HEK293 (cell line): ENCODE data around the gene RNF222.

Source experiments
- IKZF3 ChIP-seq: fragments of 450-650 bp; IDR thresholded peaks from 2 replicates; pipeline ENCODE4 v1.5.0; 2018; ENCODE audit warnings: missing biosample characterization, mild to moderate bottlenecking, missing genetic modification characterization, moderate library complexity
- KLF10 ChIP-seq: fragments of 450-650 bp; IDR thresholded peaks from 2 replicates; pipeline ENCODE4 v1.5.1; 2018; ENCODE audit warnings: missing biosample characterization, mild to moderate bottlenecking, missing genetic modification characterization
- PRDM1 ChIP-seq: fragments of 450-650 bp; formaldehyde crosslinking; IDR thresholded peaks from 2 replicates; pipeline ENCODE4; 2016; ENCODE audit warnings: missing biosample characterization, missing genetic modification characterization
- PRDM2 ChIP-seq: fragments of 450-650 bp; formaldehyde crosslinking; IDR thresholded peaks from 2 replicates; pipeline ENCODE4 v1.5.1; 2016; ENCODE audit warnings: missing biosample characterization, missing genetic modification characterization, borderline replicate concordance
- SCRT2 ChIP-seq: fragments of 450-650 bp; formaldehyde crosslinking; IDR thresholded peaks from 2 replicates; pipeline ENCODE4 v1.5.1; 2016; ENCODE audit warnings: missing biosample characterization, missing genetic modification characterization
- SP7 ChIP-seq: fragments of 450-650 bp; formaldehyde crosslinking; IDR thresholded peaks from 2 replicates; pipeline ENCODE4 v1.5.1; 2016; ENCODE audit warnings: missing biosample characterization, missing genetic modification characterization
- YY2 ChIP-seq: fragments of 450-650 bp; formaldehyde crosslinking; IDR thresholded peaks from 2 replicates; pipeline ENCODE4 v1.5.1; 2016; ENCODE audit warnings: missing biosample characterization, missing genetic modification characterization
- ZFHX2 ChIP-seq: fragments of 450-650 bp; formaldehyde crosslinking; conservative IDR thresholded peaks from 2 replicates; pipeline ENCODE4 v1.5.1; 2016; ENCODE audit warnings: missing biosample characterization, missing genetic modification characterization
- ZFP41 ChIP-seq: fragments of 450-650 bp; formaldehyde crosslinking; IDR thresholded peaks from 2 replicates; pipeline ENCODE4 v1.5.1; 2016; ENCODE audit warnings: missing biosample characterization, missing genetic modification characterization, borderline replicate concordance
- ZNF132 ChIP-seq: fragments of 450-650 bp; formaldehyde crosslinking; IDR thresholded peaks from 2 replicates; pipeline ENCODE4 v1.5.1; 2017; ENCODE audit warnings: missing biosample characterization, missing genetic modification characterization, borderline replicate concordance
- ZNF155 ChIP-seq: fragments of 450-650 bp; formaldehyde crosslinking; IDR thresholded peaks from 2 replicates; pipeline ENCODE4 v1.5.1; 2016; ENCODE audit warnings: missing biosample characterization, missing genetic modification characterization
- ZNF175 ChIP-seq: fragments of 450-650 bp; formaldehyde crosslinking; IDR thresholded peaks from 2 replicates; pipeline ENCODE4 v1.5.1; 2016; ENCODE audit warnings: missing biosample characterization, missing genetic modification characterization
- ZNF19 ChIP-seq: fragments of 450-650 bp; formaldehyde crosslinking; IDR thresholded peaks from 2 replicates; pipeline ENCODE4; 2016; ENCODE audit warnings: missing biosample characterization, missing genetic modification characterization, low read depth
- ZNF280D ChIP-seq: fragments of 450-650 bp; formaldehyde crosslinking; IDR thresholded peaks from 2 replicates; pipeline ENCODE4 v1.5.1; 2016; ENCODE audit warnings: missing biosample characterization, missing genetic modification characterization
- ZNF302 ChIP-seq: fragments of 450-650 bp; formaldehyde crosslinking; IDR thresholded peaks from 2 replicates; pipeline ENCODE4 v1.5.1; 2016; ENCODE audit warnings: missing biosample characterization, missing genetic modification characterization, low read depth
- ZNF521 ChIP-seq: fragments of 450-650 bp; formaldehyde crosslinking; IDR thresholded peaks from 2 replicates; pipeline ENCODE4 v1.5.1; 2017; ENCODE audit warnings: missing biosample characterization, mild to moderate bottlenecking, missing genetic modification characterization
- ZNF600 ChIP-seq: fragments of 450-650 bp; formaldehyde crosslinking; IDR thresholded peaks from 2 replicates; pipeline ENCODE4 v1.5.1; 2016; ENCODE audit warnings: missing biosample characterization, missing genetic modification characterization
- ZNF629 ChIP-seq: fragments of 450-650 bp; formaldehyde crosslinking; IDR thresholded peaks from 2 replicates; pipeline ENCODE4 v1.5.1; 2017; ENCODE audit warnings: missing biosample characterization, missing genetic modification characterization
- ZNF701 ChIP-seq: fragments of 450-650 bp; formaldehyde crosslinking; IDR thresholded peaks from 2 replicates; pipeline ENCODE4 v1.5.1; 2016; ENCODE audit warnings: missing biosample characterization, missing genetic modification characterization
- ZSCAN5A ChIP-seq: fragments of 450-650 bp; formaldehyde crosslinking; IDR thresholded peaks from 2 replicates; pipeline ENCODE4 v1.5.1; 2016; ENCODE audit warnings: missing biosample characterization, missing genetic modification characterization
- TF ChIP-seq, protein P1 (sequence below): fragments of 450-650 bp; formaldehyde crosslinking; IDR thresholded peaks from 2 replicates; pipeline ENCODE4 v1.5.1; 2017; ENCODE audit warnings: missing biosample characterization, missing genetic modification characterization
- TF ChIP-seq, protein P2 (sequence below): fragments of 450-650 bp; formaldehyde crosslinking; IDR thresholded peaks from 2 replicates; pipeline ENCODE4 v1.5.1; 2016; ENCODE audit warnings: missing biosample characterization, missing genetic modification characterization
- TF ChIP-seq, protein P3 (sequence below): fragments of 450-650 bp; formaldehyde crosslinking; IDR thresholded peaks from 2 replicates; pipeline ENCODE4 v1.5.1; 2016; ENCODE audit warnings: missing biosample characterization, missing genetic modification characterization

Gene RNF222

DNA sequence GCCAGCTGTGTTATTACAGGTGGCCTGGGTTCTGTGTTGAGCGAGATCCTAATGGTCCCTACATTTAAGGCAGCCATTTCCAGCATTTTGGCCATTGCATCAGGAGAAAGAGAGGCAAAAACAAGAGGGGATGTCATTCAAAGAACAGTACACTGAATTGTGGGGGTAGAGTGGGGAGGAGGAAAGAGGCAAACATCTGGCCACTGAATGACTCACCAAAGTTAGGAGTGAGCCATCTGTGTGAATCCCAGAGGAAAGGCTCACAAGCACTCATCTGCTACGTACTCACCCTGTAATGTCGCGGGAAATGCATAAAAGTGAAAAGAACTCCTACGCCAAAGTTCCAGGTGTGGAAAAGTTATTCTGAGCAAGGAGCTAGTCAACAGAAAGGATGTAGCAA is 37.9 kb downstream of the RNF222 start (continued):
- TF ChIP-seq PRDM2 (tag by site-specific recombination) (no peak), SP7 (0 out of 2 replicates have a peak, but pooled peaks have one; percentile 15), SCRT2 (tag by site-specific recombination) (no peak), ZNF19 (tag by site-specific recombination) (no peak), ZNF629 (tag by site-specific recombination) (0 out of 2 replicates have a peak, but pooled peaks have one; percentile 13), PRDM1 (tag by site-specific recombination) (peak; percentile 77), ZNF600 (tag by site-specific recombination) (no peak), ZNF521 (tag by site-specific recombination) (no peak), KLF10 (tag by site-specific recombination) (no peak), ZFP41 (no peak), ZNF175 (tag by site-specific recombination) (no peak), ZFHX2 (tag by site-specific recombination) (peak; percentile 41; the same call in 1 of the 2 replicates), IKZF3 (tag by site-specific recombination) (0 out of 2 replicates have a peak, but pooled peaks have one; percentile 28), ZNF155 (tag by site-specific recombination) (no peak), ZNF701 (tag by site-specific recombination) (no peak), ZNF132 (tag by site-specific recombination) (no peak), ZSCAN5A (tag by site-specific recombination) (no peak), ZNF302 (tag by site-specific recombination) (no peak), YY2 (tag by site-specific recombination) (peak; percentile 61), ZNF280D (no peak)
- TF ChIP-seq, protein P1, sequence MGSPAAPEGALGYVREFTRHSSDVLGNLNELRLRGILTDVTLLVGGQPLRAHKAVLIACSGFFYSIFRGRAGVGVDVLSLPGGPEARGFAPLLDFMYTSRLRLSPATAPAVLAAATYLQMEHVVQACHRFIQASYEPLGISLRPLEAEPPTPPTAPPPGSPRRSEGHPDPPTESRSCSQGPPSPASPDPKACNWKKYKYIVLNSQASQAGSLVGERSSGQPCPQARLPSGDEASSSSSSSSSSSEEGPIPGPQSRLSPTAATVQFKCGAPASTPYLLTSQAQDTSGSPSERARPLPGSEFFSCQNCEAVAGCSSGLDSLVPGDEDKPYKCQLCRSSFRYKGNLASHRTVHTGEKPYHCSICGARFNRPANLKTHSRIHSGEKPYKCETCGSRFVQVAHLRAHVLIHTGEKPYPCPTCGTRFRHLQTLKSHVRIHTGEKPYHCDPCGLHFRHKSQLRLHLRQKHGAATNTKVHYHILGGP (tag by site-specific recombination) = no peak
- TF ChIP-seq, protein P2, sequence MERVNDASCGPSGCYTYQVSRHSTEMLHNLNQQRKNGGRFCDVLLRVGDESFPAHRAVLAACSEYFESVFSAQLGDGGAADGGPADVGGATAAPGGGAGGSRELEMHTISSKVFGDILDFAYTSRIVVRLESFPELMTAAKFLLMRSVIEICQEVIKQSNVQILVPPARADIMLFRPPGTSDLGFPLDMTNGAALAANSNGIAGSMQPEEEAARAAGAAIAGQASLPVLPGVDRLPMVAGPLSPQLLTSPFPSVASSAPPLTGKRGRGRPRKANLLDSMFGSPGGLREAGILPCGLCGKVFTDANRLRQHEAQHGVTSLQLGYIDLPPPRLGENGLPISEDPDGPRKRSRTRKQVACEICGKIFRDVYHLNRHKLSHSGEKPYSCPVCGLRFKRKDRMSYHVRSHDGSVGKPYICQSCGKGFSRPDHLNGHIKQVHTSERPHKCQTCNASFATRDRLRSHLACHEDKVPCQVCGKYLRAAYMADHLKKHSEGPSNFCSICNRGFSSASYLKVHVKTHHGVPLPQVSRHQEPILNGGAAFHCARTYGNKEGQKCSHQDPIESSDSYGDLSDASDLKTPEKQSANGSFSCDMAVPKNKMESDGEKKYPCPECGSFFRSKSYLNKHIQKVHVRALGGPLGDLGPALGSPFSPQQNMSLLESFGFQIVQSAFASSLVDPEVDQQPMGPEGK (tag by site-specific recombination) = 0 out of 2 replicates have a peak, but pooled peaks have one; percentile 31
- TF ChIP-seq, protein P3, sequence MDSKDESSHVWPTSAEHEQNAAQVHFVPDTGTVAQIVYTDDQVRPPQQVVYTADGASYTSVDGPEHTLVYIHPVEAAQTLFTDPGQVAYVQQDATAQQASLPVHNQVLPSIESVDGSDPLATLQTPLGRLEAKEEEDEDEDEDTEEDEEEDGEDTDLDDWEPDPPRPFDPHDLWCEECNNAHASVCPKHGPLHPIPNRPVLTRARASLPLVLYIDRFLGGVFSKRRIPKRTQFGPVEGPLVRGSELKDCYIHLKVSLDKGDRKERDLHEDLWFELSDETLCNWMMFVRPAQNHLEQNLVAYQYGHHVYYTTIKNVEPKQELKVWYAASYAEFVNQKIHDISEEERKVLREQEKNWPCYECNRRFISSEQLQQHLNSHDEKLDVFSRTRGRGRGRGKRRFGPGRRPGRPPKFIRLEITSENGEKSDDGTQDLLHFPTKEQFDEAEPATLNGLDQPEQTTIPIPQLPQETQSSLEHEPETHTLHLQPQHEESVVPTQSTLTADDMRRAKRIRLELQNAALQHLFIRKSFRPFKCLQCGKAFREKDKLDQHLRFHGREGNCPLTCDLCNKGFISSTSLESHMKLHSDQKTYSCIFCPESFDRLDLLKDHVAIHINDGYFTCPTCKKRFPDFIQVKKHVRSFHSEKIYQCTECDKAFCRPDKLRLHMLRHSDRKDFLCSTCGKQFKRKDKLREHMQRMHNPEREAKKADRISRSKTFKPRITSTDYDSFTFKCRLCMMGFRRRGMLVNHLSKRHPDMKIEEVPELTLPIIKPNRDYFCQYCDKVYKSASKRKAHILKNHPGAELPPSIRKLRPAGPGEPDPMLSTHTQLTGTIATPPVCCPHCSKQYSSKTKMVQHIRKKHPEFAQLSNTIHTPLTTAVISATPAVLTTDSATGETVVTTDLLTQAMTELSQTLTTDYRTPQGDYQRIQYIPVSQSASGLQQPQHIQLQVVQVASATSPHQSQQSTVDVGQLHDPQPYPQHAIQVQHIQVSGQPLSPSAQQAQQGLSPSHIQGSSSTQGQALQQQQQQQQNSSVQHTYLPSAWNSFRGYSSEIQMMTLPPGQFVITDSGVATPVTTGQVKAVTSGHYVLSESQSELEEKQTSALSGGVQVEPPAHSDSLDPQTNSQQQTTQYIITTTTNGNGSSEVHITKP (tag by site-specific recombination) = peak; percentile 78
